Measurements from ENCODE around the gene SLBP. TPM values are rescaled to one million over a fixed set of nuclear protein-coding genes. Genes with fewer than 3 reads are reported as not detected.
A peak's percentile ranks its signal among the peaks of the same experiment; 100 is the strongest.

SLBP gene
- total and polyA plus RNA-seq, 10 of the 15 experiments (the other 5 are each of a cell fraction or from before 2014, with no cell fraction given) = 94.4 to 278 (median 158) TPM

DNA sequence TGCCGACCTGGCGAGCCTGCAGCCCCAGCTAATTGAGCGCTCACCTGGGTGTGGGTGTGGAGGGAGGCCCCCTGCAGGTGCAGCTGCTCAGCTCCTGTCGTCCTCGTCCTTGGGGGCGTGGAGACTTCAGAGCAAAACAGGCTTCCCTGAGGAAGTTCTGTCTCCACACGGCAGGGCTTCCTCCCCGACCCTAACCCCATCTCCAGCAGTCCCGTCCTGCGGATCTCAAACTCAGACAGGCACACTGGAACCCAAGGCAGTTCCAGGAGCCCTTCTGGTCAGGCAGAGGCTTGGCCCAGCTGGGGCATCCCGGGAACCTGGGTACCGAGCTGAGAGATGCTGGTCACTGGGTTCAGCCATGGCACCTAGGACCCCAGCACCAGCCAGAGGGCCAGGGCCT lies 33.6 kb upstream of the SLBP start:
- WGBS (ENCODE audit: insufficient coverage, insufficient replicate concordance, low lambda C conversion rate, missing lambda C conversion rate) = 68% methylated on average over 12 of the region's 12 CpGs
- DNase-seq (ENCODE audit: low read depth, low spot score) (no peak), FAIRE-seq (no peak), ATAC-seq (no peak)
- in situ Hi-C loops (cut with MboI) = no loop called here
- no TSS peak for BruUV-seq (replicated peaks)
- Histone ChIP-seq H3K27me3 (replicated peaks in 1 of 2; ENCODE audit: control insufficient read depth in 2 of 2, insufficient read depth in 2 of 2, low read length in 1 of 2) (no peaks in the 10 kb centered on the region), H3K27ac (ENCODE audit: control insufficient read depth, insufficient read depth) (no peak overlapping the region), H3K4me2 (ENCODE audit: control insufficient read depth, insufficient read depth) (no peak overlapping the region), H3K4me1 (ENCODE audit: control insufficient read depth, insufficient read depth, low read length) (no peaks in the 10 kb centered on the region), H3K79me2 (ENCODE audit: control insufficient read depth, insufficient read depth, low read length) (no peaks in the 10 kb centered on the region), H4K20me1 (ENCODE audit: control insufficient read depth, insufficient read depth) (no peaks in the 10 kb centered on the region), H3K36me3 (ENCODE audit: control insufficient read depth in 2 of 2, insufficient read depth in 2 of 2, low read length in 1 of 2) (peaks cover 14 to 24% of the 10 kb centered on the region in 2 experiments; a peak in 3 of 4 replicates), H3K9ac (ENCODE audit: control insufficient read depth, insufficient read depth, low read length) (no peak overlapping the region), H2AFZ (ENCODE audit: control insufficient read depth, low read depth, low read length) (no peak overlapping the region), H3K9me3 (replicated peaks; ENCODE audit: control insufficient read depth, insufficient read depth, low read length) (no peaks in the 10 kb centered on the region), H3K4me3 (no peak overlapping the region)
- POLR2A ChIA-PET = no interaction called here
- RAD21 ChIA-PET (ENCODE audit: unreplicated experiment) = no interaction called here
- CTCF ChIA-PET = interaction anchor here (0.6 to 5.1 kb wide), 7 partner anchors 15 to 161 kb away, joined by 3 to 60 read pairs (median 4); no protein-coding TSS in a partner anchor
- TF ChIP-seq MEF2B (IDR thresholded peaks at IDR 0.05; ENCODE audit: partially characterized antibody, poor library complexity, severe bottlenecking) (no peak), POLR2A (IDR thresholded peaks at IDR 0.05; ENCODE audit: low read depth, low read length) (peak; percentile 42)
- intact Hi-C loops (cut with micrococcal nuclease; ENCODE audit: unreplicated experiment) = loop anchor here (1.0 to 5.0 kb wide), 2 partner anchors 65 to 442 kb away; no protein-coding TSS in a partner anchor
- SMC1A ChIA-PET (ENCODE audit: uncharacterized antibody, unreplicated experiment) = no interaction called here

DNA sequence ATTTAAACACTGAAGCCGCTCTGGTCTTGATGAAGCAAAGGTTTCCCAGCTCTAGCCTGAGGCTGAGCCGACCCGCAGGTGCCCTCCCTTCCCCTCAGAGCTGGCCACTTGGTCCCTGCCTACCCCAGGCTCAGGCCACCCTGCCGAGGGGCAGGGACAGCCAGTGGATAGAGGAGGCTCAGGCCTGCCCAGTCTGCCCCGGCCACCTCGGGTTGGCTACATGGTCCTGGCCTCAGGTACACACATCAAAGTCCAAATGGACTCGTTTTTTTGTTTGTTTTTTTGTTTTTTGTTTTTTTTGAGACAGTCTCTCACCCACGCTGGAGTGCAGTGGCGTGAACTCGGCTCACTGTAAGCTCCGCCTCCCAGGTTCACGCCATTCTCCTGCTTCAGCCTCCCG lies 33.0 kb upstream of the SLBP start:
- TF ChIP-seq ZNF687 (IDR thresholded peaks at IDR 0.05) = no peak
- ChIA-PET POLR2A (no interaction called here), SMC1A (ENCODE audit: uncharacterized antibody, unreplicated experiment) (interaction anchor here (1.2 kb wide), 1 partner anchor 52 kb away, joined by 3 read pairs; no protein-coding TSS in a partner anchor), CTCF (interaction anchor here (0.6 to 5.1 kb wide), 7 partner anchors 14 to 161 kb away, joined by 3 to 60 read pairs (median 4); no protein-coding TSS in a partner anchor), RAD21 (ENCODE audit: unreplicated experiment) (no interaction called here)
- WGBS (ENCODE audit: insufficient coverage, insufficient replicate concordance, low lambda C conversion rate, missing lambda C conversion rate) = 88% methylated on average over 13 of the region's 13 CpGs
- no peak overlapping the region for H2AFZ ChIP-seq (ENCODE audit: control insufficient read depth, low read depth, low read length)
- DNase-seq (ENCODE audit: low read depth, low spot score) (no peak), FAIRE-seq (no peak), ATAC-seq (no peak)
- no TSS peak for BruUV-seq (replicated peaks)
- no peaks in the 10 kb centered on the region for H4K20me1 ChIP-seq (ENCODE audit: control insufficient read depth, insufficient read depth)
- no peak overlapping the region for H3K4me2 ChIP-seq (ENCODE audit: control insufficient read depth, insufficient read depth)
- intact Hi-C loops (cut with micrococcal nuclease; ENCODE audit: unreplicated experiment) = loop anchor here (5.0 kb wide), 1 partner anchor 442 kb away; no protein-coding TSS in a partner anchor
- no peaks in the 10 kb centered on the region for H3K4me1 ChIP-seq (ENCODE audit: control insufficient read depth, insufficient read depth, low read length)
- no peak overlapping the region for H3K4me3 ChIP-seq
- in situ Hi-C loops (cut with MboI) = no loop called here
- no peaks in the 10 kb centered on the region for H3K27me3 ChIP-seq (replicated peaks in 1 of 2; ENCODE audit: control insufficient read depth in 2 of 2, insufficient read depth in 2 of 2, low read length in 1 of 2)
- no peak overlapping the region for H3K9ac ChIP-seq (ENCODE audit: control insufficient read depth, insufficient read depth, low read length)
- no peak overlapping the region for H3K27ac ChIP-seq (ENCODE audit: control insufficient read depth, insufficient read depth)
- no peaks in the 10 kb centered on the region for H3K79me2 ChIP-seq (ENCODE audit: control insufficient read depth, insufficient read depth, low read length)
- peaks cover 19 to 28% of the 10 kb centered on the region in 2 experiments; a peak in 3 of 4 replicates for H3K36me3 ChIP-seq (ENCODE audit: control insufficient read depth in 2 of 2, insufficient read depth in 2 of 2, low read length in 1 of 2)
- no peaks in the 10 kb centered on the region for H3K9me3 ChIP-seq (replicated peaks; ENCODE audit: control insufficient read depth, insufficient read depth, low read length)

Data from GM12878 (cell line).